Activated naive CD4-positive, alpha-beta T cell treated with anti-CD3 and anti-CD28 coated beads, Interleukin-2, amount 50 U/mL, for 24 hours (primary cell): Measurements from ENCODE around the gene NTNG1.

Source experiments
- H3K27ac Mint-ChIP-seq: one replicate; pipeline ENCODE4 v1.8.0; 2021; ENCODE audit warnings: mild to moderate bottlenecking, mixed read lengths
- H3K27me3 Mint-ChIP-seq: one replicate; pipeline ENCODE4 v1.8.0; 2021; ENCODE audit warnings: mixed read lengths
- H3K36me3 Mint-ChIP-seq: one replicate; pipeline ENCODE4 v1.8.0; 2021; ENCODE audit warnings: mixed read lengths
- H3K4me1 Mint-ChIP-seq: one replicate; pipeline ENCODE4 v1.8.0; 2021; ENCODE audit warnings: mixed read lengths
- H3K4me3 Mint-ChIP-seq: one replicate; pipeline ENCODE4 v1.8.0; 2021; ENCODE audit warnings: mild to moderate bottlenecking, mixed read lengths
- H3K9me3 Mint-ChIP-seq: one replicate; pipeline ENCODE4 v1.8.0; 2021; ENCODE audit warnings: mixed read lengths

Gene NTNG1

DNA sequence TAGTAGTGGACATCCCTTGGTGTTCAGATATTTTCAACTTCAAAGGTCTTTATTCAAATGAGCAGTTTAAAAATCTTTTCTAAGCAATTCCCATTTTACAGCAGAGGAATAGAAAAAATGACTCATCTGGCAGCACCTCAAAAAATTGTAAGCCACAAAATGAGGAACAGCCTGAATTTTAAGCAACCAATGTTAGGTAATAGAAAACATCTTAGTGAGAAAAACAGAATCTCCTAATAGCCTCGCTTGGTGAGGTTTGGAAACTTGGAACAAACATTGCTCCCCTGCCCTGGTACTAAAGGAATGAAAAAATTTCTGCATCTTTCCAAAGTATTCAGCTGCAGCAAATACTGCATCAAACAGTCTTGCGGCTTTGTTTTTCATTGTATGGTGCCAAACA lies 264.4 kb downstream of the NTNG1 start:
- peaks cover 4% of the 10 kb centered on the region for H3K27me3 Mint-ChIP-seq
- no peak overlapping the region for H3K27ac Mint-ChIP-seq
- H3K9me3 Mint-ChIP-seq: no peaks in the 10 kb centered on the region
- H3K4me3 Mint-ChIP-seq: no peak overlapping the region
- no peaks in the 10 kb centered on the region for H3K4me1 Mint-ChIP-seq
- no peaks in the 10 kb centered on the region for H3K36me3 Mint-ChIP-seq

DNA sequence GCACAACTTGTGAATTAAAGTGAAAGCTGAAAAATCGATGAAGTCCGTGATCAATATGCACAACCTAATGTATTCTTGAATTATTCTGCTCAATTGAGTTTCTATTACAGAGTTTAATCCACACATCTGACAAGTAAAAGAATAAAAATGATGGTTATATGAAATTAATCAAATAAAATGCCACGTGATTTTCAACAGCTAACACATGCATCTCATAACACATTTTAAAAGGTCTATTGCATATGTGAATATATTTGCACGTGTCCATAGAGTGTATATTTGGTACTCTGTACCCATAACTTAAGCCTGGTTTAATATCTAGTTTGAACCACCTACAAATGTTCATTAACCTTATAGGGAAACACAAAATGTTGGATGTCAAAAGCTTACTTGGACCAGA lies 266.2 kb downstream of the NTNG1 start:
- Mint-ChIP-seq H3K9me3 (no peaks in the 10 kb centered on the region), H3K27me3 (peaks cover 4% of the 10 kb centered on the region), H3K36me3 (no peaks in the 10 kb centered on the region), H3K4me3 (no peak overlapping the region), H3K27ac (no peak overlapping the region), H3K4me1 (no peaks in the 10 kb centered on the region)

DNA sequence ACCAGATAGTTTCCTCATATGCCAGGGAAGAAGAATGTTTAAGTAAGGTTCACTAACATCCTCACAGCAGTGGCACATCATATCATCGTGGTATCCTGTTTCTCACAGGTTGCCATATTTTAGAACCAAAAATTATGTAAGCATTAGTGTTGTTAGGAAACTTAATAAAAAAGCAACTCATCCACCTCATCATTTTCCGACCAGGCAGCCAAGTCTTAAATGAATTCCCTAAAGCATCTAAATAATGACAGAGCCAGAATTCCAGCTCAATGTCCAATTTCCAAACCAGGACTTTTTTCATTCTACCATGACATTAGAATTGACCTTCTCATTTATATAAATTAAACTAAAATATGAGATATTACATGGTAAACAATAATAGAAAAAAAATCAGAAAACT lies 272.7 kb downstream of the NTNG1 start:
- Mint-ChIP-seq H3K4me1 (no peaks in the 10 kb centered on the region), H3K27me3 (peaks cover 8% of the 10 kb centered on the region), H3K9me3 (no peaks in the 10 kb centered on the region), H3K4me3 (no peak overlapping the region), H3K27ac (no peak overlapping the region), H3K36me3 (no peaks in the 10 kb centered on the region)

DNA sequence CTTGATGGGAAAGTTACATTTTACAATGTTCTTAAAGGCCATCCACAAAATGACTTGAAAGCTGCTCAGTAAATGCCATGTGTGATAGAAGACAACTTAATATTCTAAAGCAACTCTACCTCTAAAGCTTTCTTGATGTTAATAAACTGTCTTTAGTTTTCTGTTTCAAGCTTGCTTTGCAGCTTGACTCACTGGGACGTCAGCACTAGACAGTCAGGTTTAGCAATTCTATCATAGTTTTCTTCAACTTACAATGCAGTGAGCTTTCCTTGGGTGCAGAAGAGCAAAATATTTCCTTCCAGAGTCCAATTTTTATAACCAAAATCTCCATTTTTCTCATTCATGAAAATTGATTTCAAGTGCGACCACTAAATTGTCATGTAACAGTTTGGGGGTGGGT lies 273.1 kb downstream of the NTNG1 start:
- H3K27ac Mint-ChIP-seq: no peak overlapping the region

DNA sequence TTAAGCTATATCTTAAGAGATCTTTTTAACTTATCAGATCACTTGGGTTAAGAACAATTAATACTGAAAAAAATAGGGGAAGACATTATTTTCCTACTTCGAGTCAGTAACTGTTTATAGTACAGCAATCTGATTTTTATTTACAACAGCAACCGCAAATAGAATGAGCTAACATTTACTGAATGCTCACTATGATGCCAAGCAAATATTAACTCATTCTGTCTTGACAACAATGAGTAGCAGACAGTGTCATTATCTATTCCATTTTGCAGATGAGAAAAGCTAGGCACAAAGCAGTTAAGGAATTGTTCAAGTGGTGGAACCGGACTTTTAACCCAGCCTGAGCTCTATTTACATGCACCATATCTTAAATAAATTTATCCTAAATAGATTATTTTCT lies 273.7 kb downstream of the NTNG1 start:
- H3K27ac Mint-ChIP-seq: no peak overlapping the region
- H3K4me3 Mint-ChIP-seq: no peak overlapping the region
- no peaks in the 10 kb centered on the region for H3K36me3 Mint-ChIP-seq
- H3K4me1 Mint-ChIP-seq: no peaks in the 10 kb centered on the region
- H3K27me3 Mint-ChIP-seq: peaks cover 8% of the 10 kb centered on the region
- no peaks in the 10 kb centered on the region for H3K9me3 Mint-ChIP-seq

More for the DNA sequence above, 273.1 kb downstream of the NTNG1 start:
- H3K4me1 Mint-ChIP-seq: no peaks in the 10 kb centered on the region
- no peaks in the 10 kb centered on the region for H3K36me3 Mint-ChIP-seq
- peaks cover 8% of the 10 kb centered on the region for H3K27me3 Mint-ChIP-seq
- H3K4me3 Mint-ChIP-seq: no peak overlapping the region
- no peaks in the 10 kb centered on the region for H3K9me3 Mint-ChIP-seq

DNA sequence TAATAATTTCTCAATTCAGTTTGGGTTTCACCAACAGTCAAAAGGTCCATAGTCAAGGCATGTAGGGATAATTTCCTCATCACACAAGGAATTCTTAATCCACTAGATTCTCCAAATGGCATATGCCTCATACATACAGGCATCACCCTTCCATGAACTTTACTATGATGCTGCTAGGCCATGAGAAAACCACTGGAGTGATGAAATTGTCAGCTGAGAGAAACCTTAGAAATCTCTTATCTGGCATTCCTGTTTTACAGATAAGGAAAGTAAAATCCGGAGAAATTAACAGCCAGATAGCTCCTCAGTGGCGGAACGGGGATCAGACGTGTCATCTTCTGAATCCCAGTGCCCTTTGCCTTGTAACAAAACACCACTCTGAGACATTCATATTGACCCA lies 274.4 kb downstream of the NTNG1 start:
- Mint-ChIP-seq H3K4me3 (no peak overlapping the region), H3K36me3 (no peaks in the 10 kb centered on the region), H3K27ac (no peak overlapping the region), H3K27me3 (peaks cover 8% of the 10 kb centered on the region), H3K4me1 (no peaks in the 10 kb centered on the region), H3K9me3 (no peaks in the 10 kb centered on the region)

DNA sequence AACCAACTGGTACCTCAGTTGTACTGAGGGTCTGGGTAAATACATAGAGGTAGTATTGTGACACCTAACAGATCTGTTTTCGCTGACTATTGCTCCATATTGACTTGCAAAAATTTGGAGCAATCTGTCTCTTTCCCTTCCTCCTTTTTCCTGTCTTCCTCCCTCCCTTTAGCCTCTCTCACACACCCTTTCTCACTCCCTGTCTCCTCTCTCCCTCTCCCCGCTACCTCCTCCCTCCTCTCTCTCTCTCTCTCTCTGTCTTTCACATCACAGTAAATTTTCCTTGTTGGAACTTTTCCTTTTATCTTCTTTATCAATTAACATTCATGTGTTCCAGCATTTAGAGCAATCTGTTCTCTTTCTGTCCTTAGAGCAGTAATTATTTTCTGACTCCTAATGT lies 278.2 kb downstream of the NTNG1 start:
- Mint-ChIP-seq H3K4me3 (no peak overlapping the region), H3K27me3 (peaks cover 8% of the 10 kb centered on the region), H3K27ac (no peak overlapping the region), H3K4me1 (no peaks in the 10 kb centered on the region), H3K9me3 (no peaks in the 10 kb centered on the region), H3K36me3 (no peaks in the 10 kb centered on the region)

DNA sequence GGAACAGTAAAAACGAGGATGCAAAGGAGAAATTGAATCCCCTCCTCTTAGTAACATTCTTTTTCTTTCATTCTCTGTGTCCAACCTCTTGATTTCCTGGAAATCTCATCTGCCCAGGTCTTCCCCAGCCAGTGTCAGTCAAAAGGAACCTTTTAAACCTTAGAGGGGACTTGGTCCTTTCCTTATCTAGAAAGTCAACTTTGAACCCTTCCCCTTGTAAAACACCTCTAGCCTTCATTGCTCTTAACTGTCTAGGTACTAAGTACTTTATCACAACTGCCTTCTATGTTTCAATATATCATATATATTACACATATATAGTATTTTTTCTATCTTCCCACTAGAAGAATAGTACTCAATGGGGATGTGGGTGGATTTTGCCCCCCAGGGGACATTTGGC lies 282.1 kb downstream of the NTNG1 start:
- Mint-ChIP-seq H3K9me3 (peaks cover 4% of the 10 kb centered on the region), H3K27ac (no peak overlapping the region), H3K36me3 (no peaks in the 10 kb centered on the region), H3K4me3 (no peak overlapping the region), H3K4me1 (no peaks in the 10 kb centered on the region), H3K27me3 (peaks cover 8% of the 10 kb centered on the region)

DNA sequence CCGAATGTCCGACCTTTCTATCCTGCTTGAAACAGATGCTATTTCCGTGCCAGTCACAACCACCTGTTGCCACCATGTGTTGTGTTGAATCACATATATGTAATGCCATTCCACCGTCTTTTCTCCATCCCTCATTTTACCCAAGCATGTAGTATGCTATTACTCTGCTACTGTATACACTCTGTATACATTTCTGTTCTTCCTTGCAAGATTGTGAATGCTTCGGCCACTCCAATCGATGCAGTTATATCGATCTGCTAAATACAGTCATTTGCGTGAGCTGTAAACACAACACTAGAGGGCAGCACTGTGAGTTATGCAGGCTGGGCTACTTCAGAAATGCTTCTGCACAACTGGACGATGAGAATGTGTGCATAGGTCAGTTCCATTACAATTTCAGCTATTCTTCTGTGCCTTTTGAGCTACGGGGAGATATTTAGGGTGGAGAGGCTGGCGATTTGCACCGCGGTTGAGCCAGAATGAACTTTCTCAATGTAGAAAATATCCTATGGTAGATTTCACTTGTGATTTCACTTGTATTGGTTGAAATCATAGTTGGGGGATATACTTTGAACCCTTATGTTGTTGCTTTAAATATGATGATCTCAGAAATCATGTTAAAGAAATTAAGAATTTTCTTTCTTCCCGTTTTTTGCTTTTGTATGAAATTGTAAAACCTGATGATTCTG lies 289.8 kb downstream of the NTNG1 start:
- Mint-ChIP-seq H3K36me3 (no peaks in the 10 kb centered on the region), H3K9me3 (peaks cover 4% of the 10 kb centered on the region), H3K4me3 (no peak overlapping the region), H3K27me3 (peaks cover 10% of the 10 kb centered on the region), H3K4me1 (no peaks in the 10 kb centered on the region), H3K27ac (no peak overlapping the region)

DNA sequence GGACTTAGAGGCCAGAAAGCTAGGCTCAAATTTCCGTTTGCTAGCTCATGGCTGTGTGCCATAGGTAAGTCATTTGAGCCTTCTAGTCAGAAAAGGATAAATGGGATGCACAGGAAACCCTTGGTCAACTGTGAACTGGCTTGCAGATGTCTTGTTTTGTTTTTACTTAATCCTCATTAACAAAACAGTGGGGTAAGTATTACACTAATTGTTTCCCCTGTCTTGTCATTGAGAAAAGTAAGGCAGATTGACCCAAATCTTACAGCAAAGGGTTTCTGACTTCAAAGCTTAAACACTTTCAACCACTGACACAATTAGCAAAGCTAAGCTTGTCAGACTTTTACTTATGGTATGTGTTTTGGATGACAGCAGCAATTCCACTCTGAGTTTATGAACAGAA lies 291.3 kb downstream of the NTNG1 start:
- no peaks in the 10 kb centered on the region for H3K36me3 Mint-ChIP-seq
- no peak overlapping the region for H3K27ac Mint-ChIP-seq
- no peaks in the 10 kb centered on the region for H3K4me1 Mint-ChIP-seq
- H3K27me3 Mint-ChIP-seq: peaks cover 5% of the 10 kb centered on the region
- H3K9me3 Mint-ChIP-seq: no peaks in the 10 kb centered on the region
- H3K4me3 Mint-ChIP-seq: no peak overlapping the region

DNA sequence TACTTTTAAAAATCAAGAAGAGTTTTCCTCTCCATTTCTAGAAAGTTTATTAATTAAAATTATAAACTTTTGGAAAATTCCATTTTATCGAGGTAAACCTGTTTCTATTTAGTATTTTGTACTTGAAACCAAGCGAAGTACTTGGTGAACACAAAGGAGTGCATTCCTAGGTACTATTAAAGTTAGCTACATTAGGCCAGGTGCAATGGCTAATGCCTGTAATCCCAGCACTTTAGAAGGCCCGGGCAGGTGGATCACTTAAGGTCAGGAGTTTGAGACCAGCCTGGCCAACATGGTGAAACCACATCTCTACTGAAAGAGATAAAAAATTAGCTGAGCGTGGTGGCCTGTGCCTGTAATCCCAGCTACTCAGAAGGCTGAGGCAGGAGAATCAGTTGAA lies 292.2 kb downstream of the NTNG1 start:
- Mint-ChIP-seq H3K36me3 (no peaks in the 10 kb centered on the region), H3K4me3 (no peak overlapping the region), H3K9me3 (no peaks in the 10 kb centered on the region), H3K27me3 (peaks cover 5% of the 10 kb centered on the region), H3K4me1 (no peaks in the 10 kb centered on the region), H3K27ac (no peak overlapping the region)

DNA sequence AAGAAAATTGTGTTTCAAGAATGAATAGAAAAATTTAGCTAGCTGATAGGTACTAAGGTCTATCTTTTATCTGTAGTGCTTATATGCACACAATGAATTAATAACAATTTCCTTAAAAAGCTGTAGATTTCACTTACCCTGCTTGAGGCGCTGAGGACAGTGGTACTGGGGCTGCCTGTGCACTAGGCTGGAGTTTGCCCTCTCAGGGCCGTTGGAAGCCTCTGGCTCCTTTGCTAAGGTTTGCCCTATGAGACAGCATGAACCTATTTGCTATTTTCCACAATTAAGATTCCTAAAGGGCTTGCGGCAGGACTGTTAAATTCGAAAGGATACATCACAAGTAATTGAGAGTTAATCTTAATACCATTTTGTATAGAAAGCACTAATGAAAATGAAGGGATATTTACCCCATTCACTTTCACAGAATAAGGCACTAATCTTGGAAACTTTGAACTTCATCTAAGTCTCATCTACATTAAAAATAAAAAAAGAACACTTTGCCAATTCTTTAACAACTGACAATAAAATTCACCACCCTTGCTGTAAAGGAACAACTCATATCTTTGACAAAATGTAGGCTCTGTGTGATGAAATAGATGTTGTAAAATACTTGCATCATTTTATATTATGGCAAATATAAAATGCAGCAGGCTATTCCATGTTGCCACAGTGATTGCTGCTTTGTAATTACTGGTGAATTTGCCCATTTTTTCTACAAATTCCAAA lies 293.0 kb downstream of the NTNG1 start:
- H3K36me3 Mint-ChIP-seq: no peaks in the 10 kb centered on the region
- H3K27me3 Mint-ChIP-seq: peaks cover 5% of the 10 kb centered on the region
- H3K4me3 Mint-ChIP-seq: no peak overlapping the region

DNA sequence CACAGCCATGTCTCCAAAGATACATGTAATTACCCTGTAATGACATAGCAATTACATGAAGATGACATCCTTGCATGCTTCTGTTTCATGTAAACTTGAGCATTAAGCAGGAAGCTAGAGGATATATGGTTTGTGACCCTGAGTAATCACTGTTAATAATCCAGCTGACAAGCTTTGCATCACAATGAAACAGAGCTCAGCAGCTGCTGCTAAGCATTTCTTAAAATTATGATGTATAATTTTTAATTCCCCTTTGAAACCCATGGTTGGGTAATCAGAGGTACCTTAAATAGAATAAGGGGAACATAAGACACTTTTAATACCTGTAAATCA lies 293.5 kb downstream of the NTNG1 start:
- H3K9me3 Mint-ChIP-seq: no peaks in the 10 kb centered on the region
- H3K27ac Mint-ChIP-seq: no peak overlapping the region
- no peaks in the 10 kb centered on the region for H3K4me1 Mint-ChIP-seq
- H3K27me3 Mint-ChIP-seq: peaks cover 5% of the 10 kb centered on the region
- no peaks in the 10 kb centered on the region for H3K36me3 Mint-ChIP-seq
- H3K4me3 Mint-ChIP-seq: no peak overlapping the region

More for the DNA sequence above, 293.0 kb downstream of the NTNG1 start:
- H3K4me1 Mint-ChIP-seq: no peaks in the 10 kb centered on the region
- no peaks in the 10 kb centered on the region for H3K9me3 Mint-ChIP-seq
- no peak overlapping the region for H3K27ac Mint-ChIP-seq

DNA sequence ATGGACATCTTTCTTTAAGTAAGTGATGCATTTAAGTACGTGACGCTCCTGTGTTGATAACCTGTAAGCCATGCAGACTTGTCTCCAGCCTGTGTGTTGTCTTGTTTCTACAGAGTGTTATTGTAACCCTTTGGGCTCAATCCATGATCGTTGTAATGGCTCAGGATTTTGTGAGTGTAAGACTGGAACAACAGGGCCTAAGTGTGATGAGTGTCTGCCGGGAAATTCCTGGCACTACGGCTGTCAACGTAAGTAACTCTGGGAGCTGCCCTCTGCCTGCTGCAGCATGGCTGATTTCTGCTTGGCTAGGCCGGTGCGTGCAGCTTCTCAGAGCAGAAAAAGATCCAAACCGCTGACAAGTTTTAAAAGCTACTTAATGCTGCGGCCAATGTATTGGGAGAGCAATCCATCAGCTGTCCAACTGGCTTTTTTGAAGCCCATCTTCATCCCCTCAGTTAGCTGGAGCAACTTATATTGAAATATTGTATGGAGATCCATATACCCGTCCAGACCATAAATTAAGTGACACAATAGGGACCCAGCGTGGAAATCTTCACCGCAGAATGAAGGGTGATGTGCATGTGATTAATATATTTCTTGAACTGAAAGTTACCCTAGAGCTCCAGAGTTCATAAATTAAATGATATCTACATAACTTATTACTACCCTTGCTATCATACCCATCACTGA lies 295.9 kb downstream of the NTNG1 start:
- no peaks in the 10 kb centered on the region for H3K4me1 Mint-ChIP-seq
- no peaks in the 10 kb centered on the region for H3K9me3 Mint-ChIP-seq
- H3K27me3 Mint-ChIP-seq: peaks cover 6% of the 10 kb centered on the region
- no peak overlapping the region for H3K27ac Mint-ChIP-seq
- no peak overlapping the region for H3K4me3 Mint-ChIP-seq
- H3K36me3 Mint-ChIP-seq: no peaks in the 10 kb centered on the region

DNA sequence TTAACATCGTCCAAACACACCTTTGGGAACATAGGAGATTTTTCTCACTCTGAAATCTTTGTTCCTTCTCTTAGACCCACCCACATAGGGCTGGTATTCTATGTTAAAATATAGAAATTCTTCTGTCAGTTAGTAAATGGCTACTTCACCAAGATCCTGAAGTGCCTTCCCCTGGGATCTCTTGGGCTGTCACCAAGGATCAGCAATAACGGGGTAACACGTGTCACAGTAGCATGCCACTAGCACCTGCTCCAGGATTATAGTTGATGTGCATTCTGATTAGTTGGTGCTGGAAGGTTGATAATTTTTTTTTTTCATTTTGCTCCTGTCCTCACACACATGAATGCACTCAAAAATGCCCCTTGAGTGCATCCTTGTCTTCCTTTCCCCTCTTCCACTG lies 298.7 kb downstream of the NTNG1 start:
- no peak overlapping the region for H3K4me3 Mint-ChIP-seq
- H3K27me3 Mint-ChIP-seq: peaks cover 4% of the 10 kb centered on the region
- no peak overlapping the region for H3K27ac Mint-ChIP-seq
- no peaks in the 10 kb centered on the region for H3K36me3 Mint-ChIP-seq
- H3K4me1 Mint-ChIP-seq: no peaks in the 10 kb centered on the region
- H3K9me3 Mint-ChIP-seq: no peaks in the 10 kb centered on the region

DNA sequence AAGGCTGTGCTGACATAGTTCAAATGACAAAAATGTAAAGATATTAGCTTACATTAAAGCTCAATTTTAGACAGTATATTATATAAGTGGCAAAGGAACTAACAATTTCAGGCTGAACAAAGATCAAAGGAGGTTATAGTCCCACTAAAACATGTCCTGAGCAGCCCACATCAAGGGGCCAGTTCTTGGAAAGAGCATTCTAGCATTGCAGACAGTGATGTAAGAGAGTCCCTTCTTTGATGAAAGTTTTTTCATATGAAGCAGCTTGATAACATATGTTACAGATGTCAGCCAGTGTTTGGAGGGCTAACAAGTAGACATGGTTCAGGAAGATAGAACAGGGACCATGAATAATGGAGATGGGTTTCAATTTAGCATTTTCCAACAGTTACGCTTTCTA lies 301.7 kb downstream of the NTNG1 start:
- no peaks in the 10 kb centered on the region for H3K36me3 Mint-ChIP-seq
- no peaks in the 10 kb centered on the region for H3K4me1 Mint-ChIP-seq
- no peaks in the 10 kb centered on the region for H3K9me3 Mint-ChIP-seq
- no peak overlapping the region for H3K4me3 Mint-ChIP-seq
- no peak overlapping the region for H3K27ac Mint-ChIP-seq
- H3K27me3 Mint-ChIP-seq: peaks cover 4% of the 10 kb centered on the region
